Neural cell (in vitro differentiated cells): ENCODE results near the gene C2CD2.

Experiments
- EP300 ChIP-seq: fragments of 450-650 bp; conservative IDR thresholded peaks from 2 replicates; pipeline ENCODE4 v1.6.1; 2014; ENCODE audit warnings: antibody characterized with exemption, mild to moderate bottlenecking, moderate library complexity; ENCODE audit not compliant: poor library complexity, severe bottlenecking
- EZH2 ChIP-seq: fragments of 200-600, 300-800 bp; shearing (Covaris generic), sonication (generic); IDR thresholded peaks from 2 replicates; pipeline ENCODE4 v1.6.1; 2014; ENCODE audit warnings: antibody characterized with exemption, low read length, borderline replicate concordance, mild to moderate bottlenecking; ENCODE audit not compliant: insufficient read depth, poor library complexity, severe bottlenecking
- MXI1 ChIP-seq: fragments of 450-650 bp; conservative IDR thresholded peaks from 2 replicates; pipeline ENCODE4 v1.6.1; 2014; ENCODE audit warnings: antibody characterized with exemption, mild to moderate bottlenecking; ENCODE audit not compliant: poor library complexity, severe bottlenecking
- POLR2AphosphoS5 ChIP-seq: IDR thresholded peaks from 2 replicates; pipeline ENCODE4 v1.6.1; 2012
- TAF1 ChIP-seq: IDR thresholded peaks from 2 replicates; pipeline ENCODE4 v1.6.1; 2012; ENCODE audit warnings: low read depth
- TF ChIP-seq, protein P1 (sequence below): fragments of 450-650 bp; IDR thresholded peaks from 2 replicates; pipeline ENCODE4 v1.5.1; 2014; ENCODE audit warnings: antibody characterized with exemption, mild to moderate bottlenecking, moderate library complexity; ENCODE audit not compliant: poor library complexity, severe bottlenecking
- TF ChIP-seq, protein P2 (sequence below): IDR thresholded peaks from 2 replicates; pipeline ENCODE4 v1.6.1; 2012; ENCODE audit warnings: borderline replicate concordance

DNA sequence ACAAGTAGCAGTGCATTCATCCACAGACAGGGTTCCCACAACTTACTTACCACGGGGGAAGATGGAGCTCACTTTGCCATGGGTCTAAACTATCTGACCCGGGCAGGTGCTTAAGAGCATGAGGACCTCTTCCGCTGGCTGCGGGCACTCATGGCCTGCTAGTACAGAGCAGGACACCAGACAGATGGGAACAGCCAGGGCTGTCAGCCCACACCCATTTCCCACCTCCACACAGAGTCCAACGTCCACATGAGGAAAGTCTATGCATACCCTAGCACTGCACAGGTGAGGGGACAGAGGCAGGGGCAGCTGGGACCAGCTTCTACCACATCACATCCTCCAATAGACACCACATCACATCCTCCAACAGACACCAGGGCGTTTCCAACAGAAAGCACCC is 38.9 kb downstream of the C2CD2 start:
- TF ChIP-seq, protein P1, sequence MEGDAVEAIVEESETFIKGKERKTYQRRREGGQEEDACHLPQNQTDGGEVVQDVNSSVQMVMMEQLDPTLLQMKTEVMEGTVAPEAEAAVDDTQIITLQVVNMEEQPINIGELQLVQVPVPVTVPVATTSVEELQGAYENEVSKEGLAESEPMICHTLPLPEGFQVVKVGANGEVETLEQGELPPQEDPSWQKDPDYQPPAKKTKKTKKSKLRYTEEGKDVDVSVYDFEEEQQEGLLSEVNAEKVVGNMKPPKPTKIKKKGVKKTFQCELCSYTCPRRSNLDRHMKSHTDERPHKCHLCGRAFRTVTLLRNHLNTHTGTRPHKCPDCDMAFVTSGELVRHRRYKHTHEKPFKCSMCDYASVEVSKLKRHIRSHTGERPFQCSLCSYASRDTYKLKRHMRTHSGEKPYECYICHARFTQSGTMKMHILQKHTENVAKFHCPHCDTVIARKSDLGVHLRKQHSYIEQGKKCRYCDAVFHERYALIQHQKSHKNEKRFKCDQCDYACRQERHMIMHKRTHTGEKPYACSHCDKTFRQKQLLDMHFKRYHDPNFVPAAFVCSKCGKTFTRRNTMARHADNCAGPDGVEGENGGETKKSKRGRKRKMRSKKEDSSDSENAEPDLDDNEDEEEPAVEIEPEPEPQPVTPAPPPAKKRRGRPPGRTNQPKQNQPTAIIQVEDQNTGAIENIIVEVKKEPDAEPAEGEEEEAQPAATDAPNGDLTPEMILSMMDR = no peak
- TF ChIP-seq EP300 (no peak), POLR2AphosphoS5 (no peak), EZH2 (no peak), MXI1 (no peak), TAF1 (no peak)
- TF ChIP-seq, protein P2, sequence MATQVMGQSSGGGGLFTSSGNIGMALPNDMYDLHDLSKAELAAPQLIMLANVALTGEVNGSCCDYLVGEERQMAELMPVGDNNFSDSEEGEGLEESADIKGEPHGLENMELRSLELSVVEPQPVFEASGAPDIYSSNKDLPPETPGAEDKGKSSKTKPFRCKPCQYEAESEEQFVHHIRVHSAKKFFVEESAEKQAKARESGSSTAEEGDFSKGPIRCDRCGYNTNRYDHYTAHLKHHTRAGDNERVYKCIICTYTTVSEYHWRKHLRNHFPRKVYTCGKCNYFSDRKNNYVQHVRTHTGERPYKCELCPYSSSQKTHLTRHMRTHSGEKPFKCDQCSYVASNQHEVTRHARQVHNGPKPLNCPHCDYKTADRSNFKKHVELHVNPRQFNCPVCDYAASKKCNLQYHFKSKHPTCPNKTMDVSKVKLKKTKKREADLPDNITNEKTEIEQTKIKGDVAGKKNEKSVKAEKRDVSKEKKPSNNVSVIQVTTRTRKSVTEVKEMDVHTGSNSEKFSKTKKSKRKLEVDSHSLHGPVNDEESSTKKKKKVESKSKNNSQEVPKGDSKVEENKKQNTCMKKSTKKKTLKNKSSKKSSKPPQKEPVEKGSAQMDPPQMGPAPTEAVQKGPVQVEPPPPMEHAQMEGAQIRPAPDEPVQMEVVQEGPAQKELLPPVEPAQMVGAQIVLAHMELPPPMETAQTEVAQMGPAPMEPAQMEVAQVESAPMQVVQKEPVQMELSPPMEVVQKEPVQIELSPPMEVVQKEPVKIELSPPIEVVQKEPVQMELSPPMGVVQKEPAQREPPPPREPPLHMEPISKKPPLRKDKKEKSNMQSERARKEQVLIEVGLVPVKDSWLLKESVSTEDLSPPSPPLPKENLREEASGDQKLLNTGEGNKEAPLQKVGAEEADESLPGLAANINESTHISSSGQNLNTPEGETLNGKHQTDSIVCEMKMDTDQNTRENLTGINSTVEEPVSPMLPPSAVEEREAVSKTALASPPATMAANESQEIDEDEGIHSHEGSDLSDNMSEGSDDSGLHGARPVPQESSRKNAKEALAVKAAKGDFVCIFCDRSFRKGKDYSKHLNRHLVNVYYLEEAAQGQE = no peak
